BLaER1 treated with 17β-estradiol and CSF1 and Interleukin-3, amounts not matched to agents 10 nM and 100 nM (cell line): ENCODE measurements around the gene KLK2.

Experiments
- H3K27ac ChIP-seq, 11 experiments: shearing (Covaris generic); formaldehyde crosslinking; 2 replicates each; pipeline ENCODE4 v1.8.1; 2022
- H3K27me3 ChIP-seq, 11 experiments: shearing (Covaris generic); formaldehyde crosslinking; 2 replicates each; pipeline ENCODE4 v1.8.1; 2022
- H3K36me3 ChIP-seq, 11 experiments: shearing (Covaris generic); formaldehyde crosslinking; 2 replicates each; pipeline ENCODE4 v1.8.1; 2022
- H3K4me1 ChIP-seq, 10 experiments: shearing (Covaris generic); formaldehyde crosslinking; 2 replicates each; pipeline ENCODE4 v1.8.1; 2022
- H3K4me2 ChIP-seq, 11 experiments: shearing (Covaris generic); formaldehyde crosslinking; 2 replicates each; pipeline ENCODE4 v1.8.1; 2022
- H3K4me3 ChIP-seq, 10 experiments: shearing (Covaris generic); formaldehyde crosslinking; 2 replicates each; pipeline ENCODE4 v1.8.1; 2022
- H3K9ac ChIP-seq, 11 experiments: shearing (Covaris generic); formaldehyde crosslinking; 2 replicates each; pipeline ENCODE4 v1.8.1; 2022
- H3K9me3 ChIP-seq, 11 experiments: shearing (Covaris generic); formaldehyde crosslinking; replicated peaks in 1 of 11; 2 replicates each; pipeline ENCODE4 v1.8.1; 2022
- H4K20me1 ChIP-seq, 11 experiments: shearing (Covaris generic); formaldehyde crosslinking; 2 replicates each; pipeline ENCODE4 v1.8.1; 2022
- Cebpa-rat ChIP-seq, 11 experiments: shearing (Covaris generic); IDR thresholded peaks; 2 replicates each; pipeline ENCODE4 v1.8.1; 2022

The KLK2 gene

GRCh38 chr19:50896591-50897190 lies 23.5 kb downstream of the KLK2 start:
- peak overlapping the region; percentile 58 to 83 (median 72) for H3K4me2 ChIP-seq
- peak overlapping the region; percentile 8 to 82 (median 72); a peak in 21 of 22 replicates for H3K27ac ChIP-seq

GRCh38 chr19:50897191-50897607 lies 24.0 kb downstream of the KLK2 start:
- peak overlapping the region in 9 of 11 experiments; percentile 8 to 71 (median 61); a peak in 17 of 22 replicates for H3K9ac ChIP-seq
- peak overlapping the region; percentile 58 to 83 (median 72) for H3K4me2 ChIP-seq
- H3K9me3 ChIP-seq = no peaks in the 10 kb centered on the region; a peak in 1 of 22 replicates
- H3K36me3 ChIP-seq = no peaks in the 10 kb centered on the region
- H3K4me3 ChIP-seq = no peak overlapping the region
- TF ChIP-seq Cebpa-rat (IDR thresholded peaks at IDR 0.05) = no peak
- H3K27ac ChIP-seq = peak overlapping the region; percentile 8 to 82 (median 72); a peak in 21 of 22 replicates
- H4K20me1 ChIP-seq = no peaks in the 10 kb centered on the region
- peaks cover 19 to 37% (median 28%) of the 10 kb centered on the region in 10 experiments for H3K4me1 ChIP-seq
- H3K27me3 ChIP-seq = no peaks in the 10 kb centered on the region

More at GRCh38 chr19:50896591-50897190, 23.5 kb downstream of the KLK2 start:
- Histone ChIP-seq H3K9me3 (no peaks in the 10 kb centered on the region; a peak in 1 of 22 replicates), H3K9ac (peak overlapping the region in 10 of 11 experiments; percentile 34 to 74 (median 60); a peak in 18 of 22 replicates), H3K4me1 (peaks cover 19 to 37% (median 28%) of the 10 kb centered on the region in 10 experiments), H3K4me3 (no peak overlapping the region), H4K20me1 (no peaks in the 10 kb centered on the region), H3K27me3 (no peaks in the 10 kb centered on the region), H3K36me3 (no peaks in the 10 kb centered on the region)
- TF ChIP-seq Cebpa-rat (IDR thresholded peaks at IDR 0.05) = peak in 9 of 11 experiments; percentile 9 to 74 (median 51); a peak in 9 of 22 replicates

- Histone ChIP-seq H3K9ac (peak overlapping the region in 8 of 11 experiments; percentile 8 to 71 (median 60); a peak in 8 of 22 replicates), H3K27ac (peak overlapping the region in 10 of 11 experiments; percentile 62 to 82 (median 73); a peak in 19 of 22 replicates), H4K20me1 (no peaks in the 10 kb centered on the region), H3K27me3 (no peaks in the 10 kb centered on the region), H3K4me2 (peak overlapping the region; percentile 58 to 83 (median 72)), H3K36me3 (no peaks in the 10 kb centered on the region), H3K9me3 (no peaks in the 10 kb centered on the region; a peak in 1 of 22 replicates), H3K4me1 (peaks cover 19 to 37% (median 28%) of the 10 kb centered on the region in 10 experiments), H3K4me3 (no peak overlapping the region)
- TF ChIP-seq Cebpa-rat (IDR thresholded peaks at IDR 0.05) = no peak
Measured at GRCh38 chr19:50897612-50898011, 24.4 kb downstream of the KLK2 start.

GRCh38 chr19:50898018-50898417 lies 24.8 kb downstream of the KLK2 start:
- no peaks in the 10 kb centered on the region for H4K20me1 ChIP-seq
- H3K27ac ChIP-seq = peak overlapping the region in 7 of 11 experiments; percentile 62 to 82 (median 76); a peak in 12 of 22 replicates
- H3K27me3 ChIP-seq = no peaks in the 10 kb centered on the region
- peak overlapping the region in 1 of 11 experiments; percentile 62; a peak in 1 of 22 replicates for H3K9ac ChIP-seq
- no peaks in the 10 kb centered on the region for H3K36me3 ChIP-seq
- H3K4me3 ChIP-seq = no peak overlapping the region
- TF ChIP-seq Cebpa-rat (IDR thresholded peaks at IDR 0.05) = no peak
- peak overlapping the region in 7 of 11 experiments; percentile 69 to 82 (median 72); a peak in 9 of 22 replicates for H3K4me2 ChIP-seq
- H3K9me3 ChIP-seq = no peaks in the 10 kb centered on the region; a peak in 1 of 22 replicates
- H3K4me1 ChIP-seq = peaks cover 19 to 37% (median 28%) of the 10 kb centered on the region in 10 experiments

- H3K4me1 ChIP-seq = peaks cover 19 to 34% (median 28%) of the 10 kb centered on the region in 10 experiments
- no peak for TF ChIP-seq Cebpa-rat (IDR thresholded peaks at IDR 0.05)
- no peaks in the 10 kb centered on the region for H4K20me1 ChIP-seq
- no peaks in the 10 kb centered on the region for H3K27me3 ChIP-seq
- H3K27ac ChIP-seq = no peak overlapping the region; a peak in 1 of 22 replicates
- H3K36me3 ChIP-seq = no peaks in the 10 kb centered on the region
- no peak overlapping the region for H3K4me3 ChIP-seq
- no peak overlapping the region for H3K4me2 ChIP-seq
- H3K9ac ChIP-seq = no peak overlapping the region
- no peaks in the 10 kb centered on the region for H3K9me3 ChIP-seq
Measured at GRCh38 chr19:50899569-50899968, 26.3 kb downstream of the KLK2 start.

GRCh38 chr19:50902640-50903039 lies 29.4 kb downstream of the KLK2 start:
- Histone ChIP-seq H3K9ac (no peak overlapping the region), H3K36me3 (no peaks in the 10 kb centered on the region), H3K27me3 (peaks cover 0 to 5% (median 0%) of the 10 kb centered on the region in 11 experiments; a peak in 1 of 22 replicates), H3K4me2 (no peak overlapping the region), H3K4me1 (peaks cover under 1 to 4% (median 3%) of the 10 kb centered on the region in 10 experiments; a peak in 17 of 20 replicates), H3K27ac (no peak overlapping the region), H4K20me1 (no peaks in the 10 kb centered on the region), H3K4me3 (no peak overlapping the region), H3K9me3 (no peaks in the 10 kb centered on the region)
- TF ChIP-seq Cebpa-rat (IDR thresholded peaks at IDR 0.05) = no peak

GRCh38 chr19:50906217-50906616 lies 33.0 kb downstream of the KLK2 start:
- Histone ChIP-seq H3K27me3 (peaks cover 16 to 36% (median 27%) of the 10 kb centered on the region in 11 experiments), H3K36me3 (no peaks in the 10 kb centered on the region), H3K4me2 (no peak overlapping the region), H3K9me3 (no peaks in the 10 kb centered on the region), H4K20me1 (peaks cover 0 to 4% (median 0%) of the 10 kb centered on the region in 11 experiments; a peak in 4 of 22 replicates), H3K4me1 (peaks cover 0 to 8% (median 0%) of the 10 kb centered on the region in 10 experiments; a peak in 2 of 20 replicates), H3K27ac (no peak overlapping the region), H3K4me3 (no peak overlapping the region), H3K9ac (no peak overlapping the region)
- TF ChIP-seq Cebpa-rat (IDR thresholded peaks at IDR 0.05) = no peak

- no peak for TF ChIP-seq Cebpa-rat (IDR thresholded peaks at IDR 0.05)
- H3K27ac ChIP-seq = no peak overlapping the region
- peaks cover 38 to 57% (median 48%) of the 10 kb centered on the region in 11 experiments for H3K27me3 ChIP-seq
- H3K9ac ChIP-seq = no peak overlapping the region
- no peaks in the 10 kb centered on the region for H3K9me3 ChIP-seq
- H3K4me2 ChIP-seq = no peak overlapping the region
- H4K20me1 ChIP-seq = peaks cover 0 to 7% (median 0%) of the 10 kb centered on the region in 11 experiments; a peak in 6 of 22 replicates
- H3K4me3 ChIP-seq = no peak overlapping the region
- H3K4me1 ChIP-seq = peaks cover 0 to 15% (median 4%) of the 10 kb centered on the region in 10 experiments; a peak in 5 of 20 replicates
- H3K36me3 ChIP-seq = no peaks in the 10 kb centered on the region
Measured at GRCh38 chr19:50908336-50908735, 35.1 kb downstream of the KLK2 start.
